ENCODE results near the gene TTC16. TPM values are rescaled to one million over a fixed set of nuclear protein-coding genes. Genes with fewer than 3 reads are reported as not detected.

Gene TTC16
- total RNA-seq, 1 donor from 2014 or later: 0.07 TPM

DNA sequence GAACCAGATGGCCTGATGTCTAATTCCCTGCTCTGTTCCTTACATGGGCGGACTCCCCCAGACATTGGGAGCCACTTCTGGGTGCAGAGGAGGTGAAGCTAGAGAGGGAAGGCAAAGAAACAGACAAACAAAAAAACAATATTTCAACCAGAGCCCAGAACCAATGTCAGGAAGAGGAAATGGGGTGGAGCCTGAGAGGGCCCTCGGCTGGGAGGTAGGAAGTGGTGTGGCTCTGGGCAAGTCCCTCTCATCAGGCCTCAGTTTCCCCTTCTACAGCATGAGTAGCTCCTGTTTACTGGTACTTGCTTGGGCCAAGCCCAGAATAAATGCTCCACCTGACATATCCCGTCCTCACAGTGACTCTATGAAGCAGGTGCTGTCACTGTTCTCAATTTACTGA is 51.5 kb downstream of the TTC16 start:
- no peak for DNase-seq (ENCODE audit: low spot score in 2 of 2, unreplicated experiment in 2 of 2)
- Mint-ChIP-seq H3K36me3 (no peaks in the 10 kb centered on the region), H3K4me3 (no peak overlapping the region), H3K27ac (peak overlapping the region; percentile 99), H3K9me3 (no peaks in the 10 kb centered on the region), H3K4me1 (peaks cover 43% of the 10 kb centered on the region), H3K27me3 (ENCODE audit: low read depth) (peaks cover 20% of the 10 kb centered on the region)
- TF ChIP-seq, protein P1, sequence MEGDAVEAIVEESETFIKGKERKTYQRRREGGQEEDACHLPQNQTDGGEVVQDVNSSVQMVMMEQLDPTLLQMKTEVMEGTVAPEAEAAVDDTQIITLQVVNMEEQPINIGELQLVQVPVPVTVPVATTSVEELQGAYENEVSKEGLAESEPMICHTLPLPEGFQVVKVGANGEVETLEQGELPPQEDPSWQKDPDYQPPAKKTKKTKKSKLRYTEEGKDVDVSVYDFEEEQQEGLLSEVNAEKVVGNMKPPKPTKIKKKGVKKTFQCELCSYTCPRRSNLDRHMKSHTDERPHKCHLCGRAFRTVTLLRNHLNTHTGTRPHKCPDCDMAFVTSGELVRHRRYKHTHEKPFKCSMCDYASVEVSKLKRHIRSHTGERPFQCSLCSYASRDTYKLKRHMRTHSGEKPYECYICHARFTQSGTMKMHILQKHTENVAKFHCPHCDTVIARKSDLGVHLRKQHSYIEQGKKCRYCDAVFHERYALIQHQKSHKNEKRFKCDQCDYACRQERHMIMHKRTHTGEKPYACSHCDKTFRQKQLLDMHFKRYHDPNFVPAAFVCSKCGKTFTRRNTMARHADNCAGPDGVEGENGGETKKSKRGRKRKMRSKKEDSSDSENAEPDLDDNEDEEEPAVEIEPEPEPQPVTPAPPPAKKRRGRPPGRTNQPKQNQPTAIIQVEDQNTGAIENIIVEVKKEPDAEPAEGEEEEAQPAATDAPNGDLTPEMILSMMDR (IDR thresholded peaks at IDR 0.05; ENCODE audit: unreplicated experiment): no peak

DNA sequence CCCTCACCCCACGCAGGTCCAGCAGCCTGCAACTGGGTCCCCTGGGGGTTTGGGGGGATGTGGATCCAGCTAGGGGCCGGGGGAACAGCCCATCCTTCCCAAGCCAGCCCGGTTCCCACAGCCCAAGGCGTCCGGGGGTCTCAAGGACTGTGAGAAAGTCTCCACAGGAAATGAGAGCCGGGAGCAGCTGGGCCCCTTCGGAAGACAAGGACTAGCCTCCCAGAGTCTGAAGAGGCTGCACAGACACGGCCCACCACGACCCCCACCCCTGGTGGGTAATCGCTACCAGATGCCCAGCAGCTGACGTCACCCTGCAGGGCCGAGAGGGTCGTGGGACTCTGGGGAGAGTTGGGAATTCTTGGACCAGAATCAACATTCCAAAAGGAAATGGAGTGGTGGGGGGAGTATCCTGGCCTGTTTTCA is 52.0 kb downstream of the TTC16 start:
- Mint-ChIP-seq H3K9me3 (no peaks in the 10 kb centered on the region), H3K4me3 (no peak overlapping the region), H3K27me3 (ENCODE audit: low read depth) (peaks cover 15% of the 10 kb centered on the region), H3K4me1 (peaks cover 39% of the 10 kb centered on the region), H3K36me3 (no peaks in the 10 kb centered on the region), H3K27ac (peak overlapping the region; percentile 99)
- DNase-seq (ENCODE audit: low spot score in 2 of 2, unreplicated experiment in 2 of 2): peak; percentile 57 to 72
- TF ChIP-seq, protein P1 (IDR thresholded peaks at IDR 0.05; ENCODE audit: unreplicated experiment): no peak

DNA sequence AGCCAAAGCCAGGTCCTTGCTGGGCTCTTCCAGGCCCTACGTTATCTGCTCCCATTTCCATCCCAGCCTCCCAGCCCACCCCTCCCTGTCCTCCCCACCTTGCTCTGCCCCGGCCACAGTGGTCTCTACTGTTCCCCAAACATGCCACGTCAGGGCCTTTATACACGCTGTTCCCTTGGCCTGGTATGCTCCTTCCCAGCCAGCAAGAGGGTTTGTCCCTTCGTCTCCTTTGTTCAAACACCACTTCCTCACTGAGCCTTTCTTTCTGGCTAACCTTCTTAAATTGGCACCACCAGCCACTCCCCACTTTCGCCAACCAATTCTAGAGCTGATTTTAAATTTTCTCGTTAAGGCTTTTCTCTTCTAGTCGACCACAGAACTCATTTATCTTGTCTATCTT is 52.8 kb downstream of the TTC16 start:
- H3K27me3 Mint-ChIP-seq (ENCODE audit: low read depth): peaks cover 8% of the 10 kb centered on the region
- H3K4me3 Mint-ChIP-seq: no peak overlapping the region
- no peaks in the 10 kb centered on the region for H3K9me3 Mint-ChIP-seq

DNA sequence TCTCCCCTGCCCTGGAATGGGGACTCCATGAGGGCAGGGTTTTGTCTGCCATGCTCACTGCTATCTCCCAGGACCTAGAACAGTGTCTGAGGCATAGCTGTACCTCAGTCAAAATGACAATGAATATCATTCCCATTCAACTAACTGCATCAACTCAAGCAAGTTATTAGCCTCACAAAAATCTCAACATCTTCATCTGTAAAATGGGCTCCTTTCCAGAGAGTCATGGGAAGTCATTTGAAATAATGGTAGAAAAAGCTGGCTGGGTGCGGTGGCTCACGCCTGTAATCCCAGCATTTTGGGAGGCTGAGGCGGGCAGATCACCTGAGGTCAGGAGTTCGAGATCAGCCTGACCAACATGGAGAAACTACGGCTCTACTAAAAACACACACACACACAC is 53.2 kb downstream of the TTC16 start:
- Mint-ChIP-seq H3K36me3 (no peaks in the 10 kb centered on the region), H3K27me3 (ENCODE audit: low read depth) (peaks cover 4% of the 10 kb centered on the region), H3K9me3 (no peaks in the 10 kb centered on the region), H3K4me3 (no peak overlapping the region), H3K27ac (peak overlapping the region; percentile 99), H3K4me1 (peaks cover 39% of the 10 kb centered on the region)
- TF ChIP-seq, protein P1 (IDR thresholded peaks at IDR 0.05; ENCODE audit: unreplicated experiment): no peak
- DNase-seq (ENCODE audit: low spot score in 2 of 2, unreplicated experiment in 2 of 2): no peak

More for the DNA sequence above, 52.8 kb downstream of the TTC16 start:
- H3K27ac Mint-ChIP-seq: peak overlapping the region; percentile 99
- TF ChIP-seq, protein P1 (IDR thresholded peaks at IDR 0.05; ENCODE audit: unreplicated experiment): no peak
- no peak for DNase-seq (ENCODE audit: low spot score in 2 of 2, unreplicated experiment in 2 of 2)
- no peaks in the 10 kb centered on the region for H3K36me3 Mint-ChIP-seq
- peaks cover 39% of the 10 kb centered on the region for H3K4me1 Mint-ChIP-seq

DNA sequence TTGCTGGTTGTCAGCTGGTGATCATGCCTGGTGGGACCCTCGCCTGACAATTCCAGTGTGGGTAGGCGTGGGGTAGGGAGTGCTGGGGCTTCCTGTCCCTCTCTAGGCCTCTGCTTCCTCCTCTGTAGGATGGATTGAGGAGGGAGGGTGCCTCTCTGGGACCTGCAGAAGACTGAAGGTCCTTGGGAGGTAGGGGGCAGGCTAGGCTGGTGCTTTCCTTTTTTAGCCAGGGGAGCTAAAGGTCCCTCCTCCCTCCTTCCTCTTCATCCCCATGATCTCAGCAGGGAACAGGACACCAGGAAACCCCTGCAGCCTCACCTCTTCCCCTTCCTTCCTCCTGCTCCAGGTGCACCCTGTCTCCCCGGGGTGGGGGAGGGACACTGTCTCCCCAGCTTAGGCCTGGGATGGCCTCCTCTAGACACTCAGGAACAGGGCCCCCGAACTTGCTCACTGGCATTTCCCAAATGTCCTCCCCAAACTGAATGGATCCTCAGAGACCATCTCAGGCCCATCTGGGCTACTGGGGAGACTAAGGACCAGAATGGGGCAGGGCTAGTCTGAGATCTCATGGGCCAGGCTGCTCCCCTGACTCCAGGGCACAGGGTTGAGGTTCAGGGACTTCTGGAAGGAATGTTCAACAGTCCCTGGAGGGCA is 54.2 kb downstream of the TTC16 start:
- no peak for DNase-seq (ENCODE audit: low spot score in 2 of 2, unreplicated experiment in 2 of 2)
- Mint-ChIP-seq H3K27me3 (ENCODE audit: low read depth) (peaks cover 2% of the 10 kb centered on the region), H3K36me3 (no peaks in the 10 kb centered on the region), H3K4me3 (peak overlapping the region; percentile 80), H3K4me1 (peaks cover 39% of the 10 kb centered on the region), H3K9me3 (no peaks in the 10 kb centered on the region), H3K27ac (peak overlapping the region; percentile 77)
- TF ChIP-seq, protein P1 (IDR thresholded peaks at IDR 0.05; ENCODE audit: unreplicated experiment): no peak
